ENCODE results near the gene CACNA1I.

CACNA1I gene

DNA sequence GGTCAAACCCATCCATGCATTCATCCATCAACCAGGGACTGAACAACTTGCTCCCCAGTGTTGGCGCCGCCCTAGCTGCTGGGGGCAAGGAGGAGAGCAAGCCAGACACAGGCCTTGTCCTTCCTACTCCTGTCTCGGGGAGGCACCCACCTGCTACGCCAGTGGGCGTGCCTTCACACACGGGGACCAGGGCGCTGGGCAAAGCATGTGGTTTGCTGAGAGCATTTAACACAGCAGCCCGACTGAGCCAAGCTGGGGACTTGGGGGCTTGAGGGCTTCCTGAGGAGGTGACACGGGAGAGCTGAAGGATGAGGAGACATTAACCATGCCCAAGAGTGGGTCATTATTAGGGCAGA is 30.6 kb downstream of the CACNA1I start:
- no peaks in the 10 kb centered on the region for H3K4me1 ChIP-seq (ENCODE audit: control insufficient read depth, insufficient read depth, low read length)
- H3K27ac ChIP-seq (ENCODE audit: extremely low read depth, low read depth, low read length) = no peak overlapping the region
- TF ChIP-seq ZNF16 (tag by site-specific recombination; IDR thresholded peaks at IDR 0.05; ENCODE audit: low read depth) (no peak), ZFHX2 (tag by site-specific recombination; conservative IDR thresholded peaks at IDR 0.05) (0 out of 2 replicates have a peak, but pooled peaks have one; percentile 4)
- H3K36me3 ChIP-seq (ENCODE audit: control insufficient read depth in 2 of 2, insufficient read depth in 1 of 2, low read length in 2 of 2) = no peaks in the 10 kb centered on the region
- H3K4me3 ChIP-seq (ENCODE audit: low read depth, low read length) = no peak overlapping the region
- no peaks in the 10 kb centered on the region for H3K9me3 ChIP-seq (ENCODE audit: control insufficient read depth, insufficient read depth, low read depth, low read length)
- CTCF ChIA-PET = interaction anchor here (0.8 to 1.0 kb wide), 3 partner anchors 42 to 331 kb away, joined by 3 to 4 read pairs (median 3); no protein-coding TSS in a partner anchor
- POLR2A ChIA-PET = no interaction called here

DNA sequence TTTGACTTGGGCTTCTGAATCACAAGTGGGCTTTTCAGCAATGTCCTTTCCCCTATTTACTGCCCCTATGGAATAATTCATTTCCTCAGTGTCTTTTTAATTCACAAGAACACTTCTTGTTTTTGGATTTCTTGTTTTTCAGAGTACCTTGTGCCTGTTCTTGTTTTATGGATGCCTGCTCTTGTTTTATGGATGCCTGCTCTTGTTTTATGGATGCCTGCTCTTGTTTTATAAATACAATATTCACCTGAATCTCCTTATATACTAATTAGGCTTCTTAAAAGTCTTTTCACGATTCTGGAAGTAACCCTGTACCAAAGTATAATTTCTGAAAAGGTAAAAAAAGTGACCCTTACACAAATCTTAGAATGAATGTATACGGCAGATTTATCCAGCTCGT is 32.8 kb downstream of the CACNA1I start:
- no peaks in the 10 kb centered on the region for H3K4me1 ChIP-seq (ENCODE audit: control insufficient read depth, insufficient read depth, low read length)
- no peaks in the 10 kb centered on the region for H3K36me3 ChIP-seq (ENCODE audit: control insufficient read depth in 2 of 2, insufficient read depth in 1 of 2, low read length in 2 of 2)
- no peak overlapping the region for H3K27ac ChIP-seq (ENCODE audit: extremely low read depth, low read depth, low read length)
- H3K4me3 ChIP-seq (ENCODE audit: low read depth, low read length) = no peak overlapping the region
- no peaks in the 10 kb centered on the region for H3K9me3 ChIP-seq (ENCODE audit: control insufficient read depth, insufficient read depth, low read depth, low read length)
- ChIA-PET POLR2A (no interaction called here), CTCF (no interaction called here)
- no peak for TF ChIP-seq ZBTB8A (tag by site-specific recombination; IDR thresholded peaks at IDR 0.05)
- TF ChIP-seq, protein P1, sequence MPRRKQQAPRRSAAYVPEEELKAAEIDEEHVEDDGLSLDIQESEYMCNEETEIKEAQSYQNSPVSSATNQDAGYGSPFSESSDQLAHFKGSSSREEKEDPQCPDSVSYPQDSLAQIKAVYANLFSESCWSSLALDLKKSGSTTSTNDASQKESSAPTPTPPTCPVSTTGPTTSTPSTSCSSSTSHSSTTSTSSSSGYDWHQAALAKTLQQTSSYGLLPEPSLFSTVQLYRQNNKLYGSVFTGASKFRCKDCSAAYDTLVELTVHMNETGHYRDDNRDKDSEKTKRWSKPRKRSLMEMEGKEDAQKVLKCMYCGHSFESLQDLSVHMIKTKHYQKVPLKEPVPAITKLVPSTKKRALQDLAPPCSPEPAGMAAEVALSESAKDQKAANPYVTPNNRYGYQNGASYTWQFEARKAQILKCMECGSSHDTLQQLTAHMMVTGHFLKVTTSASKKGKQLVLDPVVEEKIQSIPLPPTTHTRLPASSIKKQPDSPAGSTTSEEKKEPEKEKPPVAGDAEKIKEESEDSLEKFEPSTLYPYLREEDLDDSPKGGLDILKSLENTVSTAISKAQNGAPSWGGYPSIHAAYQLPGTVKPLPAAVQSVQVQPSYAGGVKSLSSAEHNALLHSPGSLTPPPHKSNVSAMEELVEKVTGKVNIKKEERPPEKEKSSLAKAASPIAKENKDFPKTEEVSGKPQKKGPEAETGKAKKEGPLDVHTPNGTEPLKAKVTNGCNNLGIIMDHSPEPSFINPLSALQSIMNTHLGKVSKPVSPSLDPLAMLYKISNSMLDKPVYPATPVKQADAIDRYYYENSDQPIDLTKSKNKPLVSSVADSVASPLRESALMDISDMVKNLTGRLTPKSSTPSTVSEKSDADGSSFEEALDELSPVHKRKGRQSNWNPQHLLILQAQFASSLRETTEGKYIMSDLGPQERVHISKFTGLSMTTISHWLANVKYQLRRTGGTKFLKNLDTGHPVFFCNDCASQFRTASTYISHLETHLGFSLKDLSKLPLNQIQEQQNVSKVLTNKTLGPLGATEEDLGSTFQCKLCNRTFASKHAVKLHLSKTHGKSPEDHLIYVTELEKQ (tag by site-specific recombination; IDR thresholded peaks at IDR 0.05; ENCODE audit: borderline replicate concordance) = no peak
- TF ChIP-seq, protein P2, sequence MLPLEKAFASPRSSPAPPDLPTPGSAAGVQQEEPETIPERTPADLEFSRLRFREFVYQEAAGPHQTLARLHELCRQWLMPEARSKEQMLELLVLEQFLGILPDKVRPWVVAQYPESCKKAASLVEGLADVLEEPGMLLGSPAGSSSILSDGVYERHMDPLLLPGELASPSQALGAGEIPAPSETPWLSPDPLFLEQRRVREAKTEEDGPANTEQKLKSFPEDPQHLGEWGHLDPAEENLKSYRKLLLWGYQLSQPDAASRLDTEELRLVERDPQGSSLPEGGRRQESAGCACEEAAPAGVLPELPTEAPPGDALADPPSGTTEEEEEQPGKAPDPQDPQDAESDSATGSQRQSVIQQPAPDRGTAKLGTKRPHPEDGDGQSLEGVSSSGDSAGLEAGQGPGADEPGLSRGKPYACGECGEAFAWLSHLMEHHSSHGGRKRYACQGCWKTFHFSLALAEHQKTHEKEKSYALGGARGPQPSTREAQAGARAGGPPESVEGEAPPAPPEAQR (tag by site-specific recombination; IDR thresholded peaks at IDR 0.05) = no peak
- no peak for TF ChIP-seq ZNF292 (tag by site-specific recombination; IDR thresholded peaks at IDR 0.05; ENCODE audit: borderline replicate concordance, low read depth)
- TF ChIP-seq, protein P3, sequence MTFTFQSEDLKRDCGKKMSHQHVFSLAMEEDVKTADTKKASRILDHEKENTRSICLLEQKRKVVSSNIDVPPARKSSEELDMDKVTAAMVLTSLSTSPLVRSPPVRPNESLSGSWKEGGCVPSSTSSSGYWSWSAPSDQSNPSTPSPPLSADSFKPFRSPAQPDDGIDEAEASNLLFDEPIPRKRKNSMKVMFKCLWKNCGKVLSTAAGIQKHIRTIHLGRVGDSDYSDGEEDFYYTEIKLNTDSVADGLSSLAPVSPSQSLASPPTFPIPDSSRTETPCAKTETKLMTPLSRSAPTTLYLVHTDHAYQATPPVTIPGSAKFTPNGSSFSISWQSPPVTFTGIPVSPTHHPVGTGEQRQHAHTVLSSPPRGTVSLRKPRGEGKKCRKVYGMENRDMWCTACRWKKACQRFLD (tag by site-specific recombination; IDR thresholded peaks at IDR 0.05) = no peak
- TF ChIP-seq ZNF514 (tag by site-specific recombination; IDR thresholded peaks at IDR 0.05) = no peak
- TF ChIP-seq ZNF221 (tag by site-specific recombination; IDR thresholded peaks at IDR 0.05; ENCODE audit: borderline replicate concordance) = no peak
- TF ChIP-seq, protein P4, sequence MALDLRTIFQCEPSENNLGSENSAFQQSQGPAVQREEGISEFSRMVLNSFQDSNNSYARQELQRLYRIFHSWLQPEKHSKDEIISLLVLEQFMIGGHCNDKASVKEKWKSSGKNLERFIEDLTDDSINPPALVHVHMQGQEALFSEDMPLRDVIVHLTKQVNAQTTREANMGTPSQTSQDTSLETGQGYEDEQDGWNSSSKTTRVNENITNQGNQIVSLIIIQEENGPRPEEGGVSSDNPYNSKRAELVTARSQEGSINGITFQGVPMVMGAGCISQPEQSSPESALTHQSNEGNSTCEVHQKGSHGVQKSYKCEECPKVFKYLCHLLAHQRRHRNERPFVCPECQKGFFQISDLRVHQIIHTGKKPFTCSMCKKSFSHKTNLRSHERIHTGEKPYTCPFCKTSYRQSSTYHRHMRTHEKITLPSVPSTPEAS (tag by site-specific recombination; IDR thresholded peaks at IDR 0.05) = no peak
- TF ChIP-seq SETDB1 (IDR thresholded peaks at IDR 0.05; ENCODE audit: insufficient read length, low read length) = peak; percentile 96
- TF ChIP-seq ZBTB17 (tag by site-specific recombination; IDR thresholded peaks at IDR 0.05) = no peak
- TF ChIP-seq, protein P5, sequence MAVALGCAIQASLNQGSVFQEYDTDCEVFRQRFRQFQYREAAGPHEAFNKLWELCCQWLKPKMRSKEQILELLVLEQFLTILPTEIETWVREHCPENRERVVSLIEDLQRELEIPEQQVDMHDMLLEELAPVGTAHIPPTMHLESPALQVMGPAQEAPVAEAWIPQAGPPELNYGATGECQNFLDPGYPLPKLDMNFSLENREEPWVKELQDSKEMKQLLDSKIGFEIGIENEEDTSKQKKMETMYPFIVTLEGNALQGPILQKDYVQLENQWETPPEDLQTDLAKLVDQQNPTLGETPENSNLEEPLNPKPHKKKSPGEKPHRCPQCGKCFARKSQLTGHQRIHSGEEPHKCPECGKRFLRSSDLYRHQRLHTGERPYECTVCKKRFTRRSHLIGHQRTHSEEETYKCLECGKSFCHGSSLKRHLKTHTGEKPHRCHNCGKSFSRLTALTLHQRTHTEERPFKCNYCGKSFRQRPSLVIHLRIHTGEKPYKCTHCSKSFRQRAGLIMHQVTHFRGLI (tag by site-specific recombination; IDR thresholded peaks at IDR 0.05) = no peak
- no peak for TF ChIP-seq HOXC10 (CRISPR knock-in tag; IDR thresholded peaks at IDR 0.05)
- TF ChIP-seq SCRT1 (tag by site-specific recombination; IDR thresholded peaks at IDR 0.05; ENCODE audit: borderline replicate concordance) = no peak
- TF ChIP-seq, protein P6, sequence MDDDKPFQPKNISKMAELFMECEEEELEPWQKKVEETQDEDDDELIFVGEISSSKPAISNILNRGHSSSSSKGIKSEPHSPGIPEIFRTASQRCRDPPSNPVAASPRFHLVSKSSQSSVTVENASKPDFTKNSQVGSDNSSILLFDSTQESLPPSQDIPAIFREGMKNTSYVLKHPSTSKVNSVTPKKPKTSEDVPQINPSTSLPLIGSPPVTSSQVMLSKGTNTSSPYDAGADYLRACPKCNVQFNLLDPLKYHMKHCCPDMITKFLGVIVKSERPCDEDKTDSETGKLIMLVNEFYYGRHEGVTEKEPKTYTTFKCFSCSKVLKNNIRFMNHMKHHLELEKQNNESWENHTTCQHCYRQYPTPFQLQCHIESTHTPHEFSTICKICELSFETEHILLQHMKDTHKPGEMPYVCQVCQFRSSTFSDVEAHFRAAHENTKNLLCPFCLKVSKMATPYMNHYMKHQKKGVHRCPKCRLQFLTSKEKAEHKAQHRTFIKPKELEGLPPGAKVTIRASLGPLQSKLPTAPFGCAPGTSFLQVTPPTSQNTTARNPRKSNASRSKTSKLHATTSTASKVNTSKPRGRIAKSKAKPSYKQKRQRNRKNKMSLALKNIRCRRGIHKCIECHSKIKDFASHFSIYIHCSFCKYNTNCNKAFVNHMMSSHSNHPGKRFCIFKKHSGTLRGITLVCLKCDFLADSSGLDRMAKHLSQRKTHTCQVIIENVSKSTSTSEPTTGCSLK (tag by site-specific recombination; IDR thresholded peaks at IDR 0.05) = no peak
- TF ChIP-seq EGR2 (tag by site-specific recombination; IDR thresholded peaks at IDR 0.05; ENCODE audit: low read depth) = no peak
- no peak for TF ChIP-seq ZBTB1 (tag by site-specific recombination; IDR thresholded peaks at IDR 0.05)
- TF ChIP-seq ZNF426 (tag by site-specific recombination; IDR thresholded peaks at IDR 0.05) = no peak
- no peak for TF ChIP-seq ZNF433 (tag by site-specific recombination; IDR thresholded peaks at IDR 0.05; ENCODE audit: low read depth)
- TF ChIP-seq, protein P7, sequence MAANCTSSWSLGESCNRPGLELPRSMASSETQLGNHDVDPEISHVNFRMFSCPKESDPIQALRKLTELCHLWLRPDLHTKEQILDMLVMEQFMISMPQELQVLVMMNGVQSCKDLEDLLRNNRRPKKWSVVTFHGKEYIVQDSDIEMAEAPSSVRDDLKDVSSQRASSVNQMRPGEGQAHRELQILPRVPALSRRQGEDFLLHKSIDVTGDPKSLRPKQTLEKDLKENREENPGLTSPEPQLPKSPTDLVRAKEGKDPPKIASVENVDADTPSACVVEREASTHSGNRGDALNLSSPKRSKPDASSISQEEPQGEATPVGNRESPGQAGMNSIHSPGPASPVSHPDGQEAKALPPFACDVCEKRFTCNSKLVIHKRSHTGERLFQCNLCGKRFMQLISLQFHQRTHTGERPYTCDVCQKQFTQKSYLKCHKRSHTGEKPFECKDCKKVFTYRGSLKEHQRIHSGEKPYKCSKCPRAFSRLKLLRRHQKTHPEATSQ (tag by site-specific recombination; IDR thresholded peaks at IDR 0.05) = peak; percentile 69; the same call in 1 of the 2 replicates
- TF ChIP-seq ZNF768 (tag by site-specific recombination; IDR thresholded peaks at IDR 0.05) = no peak
- no peak for TF ChIP-seq ZNF335 (tag by site-specific recombination; conservative IDR thresholded peaks at IDR 0.05)

Data from HEK293 (cell line).